K562 (cell line): ENCODE results near the gene COG4. TPM values are rescaled to one million over a fixed set of nuclear protein-coding genes. Genes with fewer than 3 reads are reported as not detected.
A peak's percentile ranks its signal among the peaks of the same experiment; 100 is the strongest.

Experiments
- ARNT ChIP-seq, 2 experiments: fragments of 450-650 bp; IDR thresholded peaks; 2 replicates each; pipeline ENCODE4 v1.6.1; 2016; ENCODE audit warnings: mild to moderate bottlenecking in 1 of 2
- ATF3 ChIP-seq, 2 experiments: fragments of 450-650 bp in 1 of 2; sonication (generic) in 1 of 2; formaldehyde crosslinking in 1 of 2; IDR thresholded peaks in 1 of 2; conservative IDR thresholded peaks in 1 of 2; 2 replicates each; pipeline versions ENCODE4 v1.6.1 to v1.8.1; 2016 to 2023; ENCODE audit warnings: mild to moderate bottlenecking in 2 of 2, moderate library complexity in 2 of 2, inconsistent platforms in 1 of 2, missing genetic modification reagents in 1 of 2
- C11orf30 ChIP-seq: fragments of 450-650 bp; IDR thresholded peaks from 2 replicates; pipeline ENCODE4 v1.6.1; 2016; ENCODE audit warnings: low read depth, mild to moderate bottlenecking
- GABPA ChIP-seq: fragments of 200-800 bp; sonication (Bioruptor generic); conservative IDR thresholded peaks from 2 replicates; pipeline ENCODE4 v1.6.1; 2016; ENCODE audit warnings: low read depth, missing genetic modification characterization, missing compliant biosample characterization
- HDAC2 ChIP-seq: fragments of 450-650 bp; IDR thresholded peaks from 2 replicates; pipeline ENCODE4 v1.6.1; 2016; ENCODE audit warnings: mild to moderate bottlenecking
- HMG20B ChIP-seq: fragments of 250-450 bp; sonication (Bioruptor Pico); IDR thresholded peaks from 2 replicates; pipeline ENCODE4 v1.5.0; 2021; ENCODE audit warnings: mild to moderate bottlenecking
- MAFG ChIP-seq: fragments of 450-650 bp; conservative IDR thresholded peaks from 2 replicates; pipeline ENCODE4 v1.6.1; 2016; ENCODE audit warnings: missing genetic modification characterization, missing compliant biosample characterization
- POLR2AphosphoS5 ChIP-seq: IDR thresholded peaks from 2 replicates; pipeline ENCODE4 v1.6.1; 2011; ENCODE audit warnings: mild to moderate bottlenecking, low read depth, low read length, moderate library complexity; ENCODE audit not compliant: control insufficient read depth, insufficient read depth
- POLR2G ChIP-seq: fragments of 200-400 bp; formaldehyde crosslinking; IDR thresholded peaks from 2 replicates; pipeline ENCODE4 v1.6.1; 2017; ENCODE audit warnings: low read depth, mild to moderate bottlenecking, antibody characterized with exemption, low read length, moderate library complexity
- SFPQ ChIP-seq: fragments of 200-400 bp; formaldehyde crosslinking; IDR thresholded peaks from 2 replicates; pipeline ENCODE4 v1.6.1; 2017; ENCODE audit warnings: mild to moderate bottlenecking, low read depth, low read length, moderate library complexity
- SIN3A ChIP-seq, 2 experiments: fragments of 150-350 bp in 1 of 2; IDR thresholded peaks; 2 replicates each; pipeline ENCODE4 v1.6.1; 2011 to 2016; ENCODE audit warnings: borderline replicate concordance in 2 of 2, low read depth in 2 of 2, low read length in 2 of 2, mild to moderate bottlenecking in 2 of 2, moderate library complexity in 2 of 2; ENCODE audit not compliant: control insufficient read depth in 1 of 2
- SIRT6 ChIP-seq: IDR thresholded peaks from one replicate; pipeline ENCODE4 v1.6.1; 2012; ENCODE audit warnings: low read depth, mild to moderate bottlenecking, control low read depth, inconsistent platforms, low read length, moderate library complexity
- STAT5A ChIP-seq: IDR thresholded peaks from 2 replicates; pipeline ENCODE4 v1.6.1; 2012; ENCODE audit warnings: low read length, inconsistent platforms, borderline replicate concordance
- THAP7 ChIP-seq: fragments of 250-450 bp; sonication (Bioruptor Pico); IDR thresholded peaks from 2 replicates; pipeline ENCODE4 v1.5.0; 2021
- ZNF140 ChIP-seq: fragments of 250-450 bp; sonication (Bioruptor Pico); IDR thresholded peaks from 2 replicates; pipeline ENCODE4 v1.8.0; 2021; ENCODE audit warnings: moderate library complexity, mild to moderate bottlenecking, inconsistent platforms
- ZNF175 ChIP-seq: fragments of 200-800 bp; sonication (Bioruptor generic); IDR thresholded peaks from 2 replicates; pipeline ENCODE4 v1.6.1; 2016; ENCODE audit warnings: low read depth, mild to moderate bottlenecking, missing genetic modification characterization, missing compliant biosample characterization
- polyA plus RNA-seq, 8 experiments: library from polyadenylated mRNA; depleted of rRNA in 4 of 8; stranded (reverse) in 5 of 8; unstranded in 3 of 8; fragments of >200 nt; fragmentation: Nextera tagmentation in 2 of 8; fragmentation: Illumina TruSeq in 1 of 8; extraction: Ambion mirVana in 2 of 8; extraction: Trizol in 1 of 8; gene quantifications; 2 replicates each; pipeline versions ENCODE4 v1.2.1 to v1.2.3, GENCODE V29; 2011 to 2014; ENCODE audit warnings: inconsistent platforms in 1 of 8, missing spikeins in 1 of 8
- total RNA-seq, 7 experiments: library from RNA; depleted of rRNA in 6 of 7; stranded (reverse); fragments of >200 nt in 6 of 7; fragmentation: Illumina TruSeq in 2 of 7; extraction: Trizol in 2 of 7; gene quantifications; 2 replicates each; pipeline versions ENCODE4 v1.2.1 to v1.2.3, GENCODE V29; 2011 to 2021; ENCODE audit warnings: low replicate concordance in 1 of 7

The COG4 gene
- total and polyA plus RNA-seq, 9 of the 15 experiments (the other 6 are each of a cell fraction or from before 2014, with no cell fraction given): 13.7 to 73.9 (median 44.2) TPM

- no peak for TF ChIP-seq SFPQ
- no peak for TF ChIP-seq ZNF140
- TF ChIP-seq C11orf30: no peak
- peak; percentile 98 for TF ChIP-seq ZNF175 (CRISPR knock-in tag)
- no peak for TF ChIP-seq STAT5A
- TF ChIP-seq POLR2G: peak; percentile 81
- no peak for TF ChIP-seq HMG20B (CRISPR knock-in tag)
- TF ChIP-seq SIN3A (IDR thresholded peaks at IDR 0.05; ENCODE audit: borderline replicate concordance in 2 of 2, control insufficient read depth in 1 of 2, low read depth in 2 of 2, low read length in 2 of 2): 0 out of 4 replicates have a peak, but pooled peaks of 1 of the 2 experiments have one; percentile 2
- no peak; the same call in 1 of the 2 replicates for TF ChIP-seq HDAC2
- no peak for TF ChIP-seq POLR2AphosphoS5
- no peak for TF ChIP-seq THAP7 (CRISPR knock-in tag)
- peak; percentile 79 for TF ChIP-seq GABPA
- TF ChIP-seq ARNT (IDR thresholded peaks at IDR 0.05): peak in 1 of 2 experiments; percentile 67; a peak in 1 of 4 replicates
- TF ChIP-seq ATF3 (IDR thresholded peaks at IDR 0.05): no peak
- no peak for TF ChIP-seq ATF3 (CRISPR knock-in tag; conservative IDR thresholded peaks at IDR 0.05)
- no peak for TF ChIP-seq SIRT6
- TF ChIP-seq MAFG (tag): no peak
These were observed 84.1 kb downstream of the COG4 start, which contains the start of gene ST3GAL2 (continued) for GRCh38 chr16:70438969-70439862.
